GM10266 (cell line): ENCODE data around the gene MED27.

Experiments used
- DNase-seq: peaks from one replicate; pipeline ENCODE4 v3.0.0; 2012; ENCODE audit errors: extremely low spot score
- TF ChIP-seq, protein P1 (sequence below): IDR thresholded peaks from 2 replicates; pipeline ENCODE4 v1.5.1; 2012; ENCODE audit warnings: mild to moderate bottlenecking, low read depth; ENCODE audit not compliant: control insufficient read depth, insufficient read depth; ENCODE audit errors: missing control alignments

The MED27 gene

GRCh38 chr9:132036521-132036920, 43.1 kb downstream of the MED27 start:
- TF ChIP-seq, protein P1, sequence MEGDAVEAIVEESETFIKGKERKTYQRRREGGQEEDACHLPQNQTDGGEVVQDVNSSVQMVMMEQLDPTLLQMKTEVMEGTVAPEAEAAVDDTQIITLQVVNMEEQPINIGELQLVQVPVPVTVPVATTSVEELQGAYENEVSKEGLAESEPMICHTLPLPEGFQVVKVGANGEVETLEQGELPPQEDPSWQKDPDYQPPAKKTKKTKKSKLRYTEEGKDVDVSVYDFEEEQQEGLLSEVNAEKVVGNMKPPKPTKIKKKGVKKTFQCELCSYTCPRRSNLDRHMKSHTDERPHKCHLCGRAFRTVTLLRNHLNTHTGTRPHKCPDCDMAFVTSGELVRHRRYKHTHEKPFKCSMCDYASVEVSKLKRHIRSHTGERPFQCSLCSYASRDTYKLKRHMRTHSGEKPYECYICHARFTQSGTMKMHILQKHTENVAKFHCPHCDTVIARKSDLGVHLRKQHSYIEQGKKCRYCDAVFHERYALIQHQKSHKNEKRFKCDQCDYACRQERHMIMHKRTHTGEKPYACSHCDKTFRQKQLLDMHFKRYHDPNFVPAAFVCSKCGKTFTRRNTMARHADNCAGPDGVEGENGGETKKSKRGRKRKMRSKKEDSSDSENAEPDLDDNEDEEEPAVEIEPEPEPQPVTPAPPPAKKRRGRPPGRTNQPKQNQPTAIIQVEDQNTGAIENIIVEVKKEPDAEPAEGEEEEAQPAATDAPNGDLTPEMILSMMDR = no peak
- no peak for DNase-seq

GRCh38 chr9:132035679-132036078, 44.0 kb downstream of the MED27 start:
- no peak for DNase-seq
- TF ChIP-seq, protein P1 = no peak

GRCh38 chr9:132032238-132032950, 47.3 kb downstream of the MED27 start:
- DNase-seq = peak; percentile 23

DNA sequence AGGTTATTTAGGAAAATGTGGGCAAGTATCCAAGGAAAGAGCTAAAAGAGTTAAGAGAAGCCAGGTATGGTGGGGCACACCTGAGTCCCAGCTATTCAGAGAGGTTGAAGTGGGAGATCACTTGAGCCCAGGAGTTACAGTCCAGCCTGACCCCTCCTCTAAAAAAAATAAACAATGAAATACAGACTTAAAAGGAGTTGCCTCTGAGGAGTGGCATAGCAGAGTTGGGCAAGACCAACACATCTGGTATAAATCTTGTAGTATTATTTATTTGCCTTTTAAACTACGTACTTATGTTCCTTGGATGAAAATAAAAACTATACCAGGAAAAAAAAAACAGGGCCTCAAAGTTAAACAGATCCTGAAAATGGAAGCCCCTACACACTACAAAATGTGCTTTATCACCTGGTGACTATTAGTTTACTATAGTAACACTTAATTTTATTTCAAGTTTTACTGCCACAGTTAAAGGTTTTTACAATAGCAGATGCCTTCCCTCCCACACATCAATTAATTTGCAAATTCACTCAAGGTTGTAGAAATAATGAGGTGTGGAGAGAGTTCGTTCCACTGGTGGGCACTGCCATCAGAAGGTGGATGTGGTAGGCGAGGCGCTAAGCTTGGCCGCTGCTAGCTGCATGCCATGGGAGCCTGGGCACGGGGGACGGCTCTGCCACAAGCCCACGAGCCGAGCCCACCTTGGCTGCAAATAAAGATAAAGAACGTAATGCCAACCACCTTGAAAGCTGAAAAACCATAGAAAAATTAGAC, 48.0 kb downstream of the MED27 start:
- no peak for DNase-seq
- TF ChIP-seq, protein P1 = no peak

More at GRCh38 chr9:132032238-132032950, 47.3 kb downstream of the MED27 start:
- TF ChIP-seq, protein P1 = no peak

GRCh38 chr9:132030626-132031325, 48.9 kb downstream of the MED27 start:
- DNase-seq = no peak
- TF ChIP-seq, protein P1 = no peak

DNA sequence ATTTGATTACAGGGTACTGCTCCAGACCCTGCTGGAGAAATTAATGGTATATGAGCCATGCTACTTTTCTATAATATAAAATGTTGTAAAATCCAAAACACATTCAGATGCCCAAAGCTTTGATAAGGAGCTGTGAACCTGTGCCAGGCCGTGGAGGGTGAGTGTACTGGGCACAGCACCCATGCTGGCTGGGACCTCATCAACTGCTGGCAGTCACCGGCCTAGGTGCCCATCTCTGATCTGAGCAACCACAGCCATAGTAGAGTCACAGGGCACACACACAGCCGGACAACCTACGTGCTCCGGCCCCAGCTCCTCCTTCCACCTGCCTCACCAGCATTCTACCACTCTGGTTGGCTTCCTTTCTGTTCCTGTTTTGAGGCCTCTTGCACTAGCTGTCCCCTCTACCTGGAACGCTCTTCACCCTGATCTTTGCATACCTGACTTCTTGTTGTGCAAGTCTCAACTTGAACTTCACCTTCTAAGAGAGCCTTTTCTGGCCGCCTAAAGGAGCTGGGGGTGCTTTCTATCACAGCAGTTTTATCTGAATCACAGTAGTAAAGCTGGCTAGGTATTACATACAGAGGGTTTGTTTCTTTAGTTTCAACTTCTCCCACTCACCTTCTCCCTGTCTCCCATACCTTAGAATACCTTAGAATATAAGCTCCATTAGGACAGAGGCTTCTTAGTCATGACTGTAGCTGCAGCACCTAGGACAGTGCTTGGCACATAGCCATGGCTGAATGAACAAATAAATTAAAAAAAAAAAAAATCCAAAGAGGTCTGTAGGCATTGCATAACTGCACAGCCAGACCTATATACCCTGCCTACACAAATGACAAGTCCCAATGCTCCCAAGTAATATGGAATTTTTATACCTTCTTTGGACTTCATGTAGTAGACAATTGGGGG, 51.7 kb downstream of the MED27 start:
- no peak for DNase-seq
- TF ChIP-seq, protein P1 = no peak
